MCF 10A (cell line): ENCODE results near the gene ARHGAP8. TPM values are rescaled to one million over a fixed set of nuclear protein-coding genes. Genes with fewer than 3 reads are reported as not detected.

Source experiments
- BruUV-seq: library from RNA; stranded (reverse); fragments of 400-500 nt; replicated peaks from 2 replicates; lab custom pipeline; 2021; lab: Mats Ljungman, UMichigan
- CTCF ChIA-PET: fragments of 300-600 bp; sonication (Branson Sonifier 250); formaldehyde crosslinking; extraction: SDS; loops from one replicate; lab custom pipeline; 2021; ENCODE audit warnings: antibody characterized with exemption, inconsistent platforms; lab: Yijun Ruan, JAX
- POLR2A ChIA-PET: fragments of 300-600, 350-650 bp; sonication (Branson Sonifier 250); formaldehyde crosslinking; extraction: SDS; loops from one replicate; lab custom pipeline; 2020; ENCODE audit warnings: antibody characterized with exemption, inconsistent platforms; lab: Yijun Ruan, JAX
- DNase-seq: peaks from one replicate; pipeline ENCODE4 v3.0.0-alpha.2; 2018; ENCODE audit not compliant: unreplicated experiment
- H3K27ac Mint-ChIP-seq: one replicate; pipeline ENCODE4 v1.8.0; 2022; ENCODE audit warnings: mild to moderate bottlenecking, low read depth, mixed read lengths; ENCODE audit not compliant: unreplicated experiment
- H3K27me3 Mint-ChIP-seq: one replicate; pipeline ENCODE4 v1.8.0; 2022; ENCODE audit warnings: mixed read lengths; ENCODE audit not compliant: insufficient read depth, unreplicated experiment
- H3K36me3 Mint-ChIP-seq: one replicate; pipeline ENCODE4 v1.8.0; 2022; ENCODE audit warnings: mild to moderate bottlenecking, moderate library complexity, mixed read lengths; ENCODE audit not compliant: insufficient read depth, unreplicated experiment
- H3K4me1 Mint-ChIP-seq: one replicate; pipeline ENCODE4 v1.8.0; 2022; ENCODE audit warnings: mixed read lengths; ENCODE audit not compliant: insufficient read depth, unreplicated experiment
- H3K4me3 Mint-ChIP-seq: one replicate; pipeline ENCODE4 v1.8.0; 2022; ENCODE audit warnings: mild to moderate bottlenecking, moderate library complexity, mixed read lengths; ENCODE audit not compliant: unreplicated experiment
- H3K9me3 Mint-ChIP-seq: one replicate; pipeline ENCODE4 v1.8.0; 2022; ENCODE audit warnings: mixed read lengths; ENCODE audit not compliant: unreplicated experiment
- CTCF ChIP-seq: fragments of 200-600 bp; IDR thresholded peaks from one replicate; pipeline ENCODE4 v1.8.0; 2022; ENCODE audit warnings: antibody characterized with exemption, mild to moderate bottlenecking; ENCODE audit not compliant: unreplicated experiment
- intact Hi-C: fragments of 100-400 bp; cut with micrococcal nuclease; formaldehyde crosslinking; loops from 2 replicates; pipeline ENCODE4 v1.14.1; 2022
- total RNA-seq: library from RNA; stranded (reverse); gene quantifications from 2 replicates; pipeline ENCODE4 v1.2.3, GENCODE V29; 2022

The ARHGAP8 gene
- total RNA-seq, 1 experiment from 2014 or later: 18.6 TPM

GRCh38 chr22:44881624-44882023 lies 129.2 kb downstream of the ARHGAP8 start:
- POLR2A ChIA-PET: no interaction called here
- no peak overlapping the region for H3K27ac Mint-ChIP-seq
- no peak for TF ChIP-seq CTCF

GRCh38 chr22:44882226-44882905 lies 130.0 kb downstream of the ARHGAP8 start:
- intact Hi-C loops: no loop called here
- CTCF ChIA-PET: no interaction called here
- no peaks in the 10 kb centered on the region for H3K9me3 Mint-ChIP-seq
- POLR2A ChIA-PET: no interaction called here
- H3K4me1 Mint-ChIP-seq: no peaks in the 10 kb centered on the region
- H3K4me3 Mint-ChIP-seq: no peak overlapping the region
- no TSS peak for BruUV-seq
- no peak for DNase-seq
- H3K27ac Mint-ChIP-seq: no peak overlapping the region
- TF ChIP-seq CTCF: no peak
- no peaks in the 10 kb centered on the region for H3K27me3 Mint-ChIP-seq
- H3K36me3 Mint-ChIP-seq: peaks cover 4% of the 10 kb centered on the region

More at GRCh38 chr22:44881624-44882023, 129.2 kb downstream of the ARHGAP8 start:
- DNase-seq: no peak
- CTCF ChIA-PET: no interaction called here
- peaks cover 4% of the 10 kb centered on the region for H3K36me3 Mint-ChIP-seq
- no peaks in the 10 kb centered on the region for H3K9me3 Mint-ChIP-seq
- no TSS peak for BruUV-seq
- intact Hi-C loops: no loop called here
- H3K4me1 Mint-ChIP-seq: no peaks in the 10 kb centered on the region
- no peaks in the 10 kb centered on the region for H3K27me3 Mint-ChIP-seq
- H3K4me3 Mint-ChIP-seq: no peak overlapping the region

DNA sequence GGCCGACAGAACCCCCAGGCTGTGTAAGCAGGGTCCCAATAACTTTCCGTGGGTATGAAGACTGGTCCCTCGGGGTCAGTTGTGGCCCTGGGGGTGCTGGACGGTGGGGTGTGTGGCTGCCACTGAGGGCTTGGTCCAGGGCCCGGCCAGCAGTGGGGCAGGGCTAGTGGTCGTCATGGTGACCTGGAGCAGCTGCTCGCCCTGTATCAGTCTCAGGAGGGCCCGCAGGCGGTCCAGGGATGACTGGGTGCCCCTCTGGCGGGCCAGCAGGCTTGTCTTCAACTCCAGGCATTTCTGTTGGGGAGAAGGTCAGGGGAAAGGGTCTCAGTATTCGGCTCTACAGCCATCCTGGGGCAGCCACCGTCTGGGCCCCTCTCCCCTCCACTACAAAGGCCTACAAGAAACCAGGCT lies 130.6 kb downstream of the ARHGAP8 start:
- intact Hi-C loops: no loop called here
- no peaks in the 10 kb centered on the region for H3K9me3 Mint-ChIP-seq
- no peaks in the 10 kb centered on the region for H3K27me3 Mint-ChIP-seq
- H3K27ac Mint-ChIP-seq: no peak overlapping the region
- no peak overlapping the region for H3K4me3 Mint-ChIP-seq
- no TSS peak for BruUV-seq
- ChIA-PET CTCF (no interaction called here), POLR2A (no interaction called here)
- peaks cover 4% of the 10 kb centered on the region for H3K36me3 Mint-ChIP-seq
- no peak for DNase-seq
- no peaks in the 10 kb centered on the region for H3K4me1 Mint-ChIP-seq
- no peak for TF ChIP-seq CTCF

DNA sequence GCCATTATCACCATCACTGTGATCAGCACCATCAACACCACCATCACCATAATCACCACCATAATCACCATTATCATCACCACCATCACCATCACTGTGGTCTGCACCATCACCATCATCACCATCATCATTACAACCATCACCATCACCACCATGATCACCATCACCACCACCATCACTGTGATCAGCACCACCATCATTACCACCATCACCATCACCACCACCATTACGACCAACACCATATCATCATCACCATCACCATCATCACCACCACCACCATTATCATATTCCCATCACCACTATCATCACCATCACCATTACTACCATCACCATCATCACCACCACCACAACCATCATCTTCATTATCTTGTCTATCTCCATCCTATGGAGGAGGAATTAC lies 132.2 kb downstream of the ARHGAP8 start:
- Mint-ChIP-seq H3K4me3 (no peak overlapping the region), H3K9me3 (no peaks in the 10 kb centered on the region), H3K36me3 (peaks cover 4% of the 10 kb centered on the region), H3K27ac (no peak overlapping the region), H3K27me3 (no peaks in the 10 kb centered on the region), H3K4me1 (no peaks in the 10 kb centered on the region)
- ChIA-PET CTCF (no interaction called here), POLR2A (no interaction called here)
- no peak for TF ChIP-seq CTCF
- intact Hi-C loops: no loop called here
- DNase-seq: no peak
- no TSS peak for BruUV-seq
